Lower lobe of right lung (tissue), 2 donors: ENCODE data around the gene TOR2A. TPM values are rescaled to one million over a fixed set of nuclear protein-coding genes. Genes with fewer than 3 reads are reported as not detected.
A peak's percentile ranks its signal among the peaks of the same experiment; 100 is the strongest.

ENCODE experiments used
- ATAC-seq, 2 donors: fragments of 200-7000 bp; cut with Tn5 transposase; one replicate each; pipeline ENCODE4 v1.9.1; 2020 to 2022; ENCODE audit warnings: mild to moderate bottlenecking in 2 of 2, moderate library complexity in 2 of 2
- DNase-seq: peaks from one replicate; pipeline ENCODE4 v3.0.0-alpha.2; 2020
- H3K27ac ChIP-seq: fragments of 200-600 bp; one replicate; pipeline ENCODE4 v1.8.0; 2022
- H3K27me3 ChIP-seq: fragments of 200-600 bp; one replicate; pipeline ENCODE4 v1.8.0; 2022; ENCODE audit warnings: low read depth
- H3K36me3 ChIP-seq: fragments of 200-600 bp; one replicate; pipeline ENCODE4 v1.8.0; 2022; ENCODE audit warnings: mild to moderate bottlenecking
- H3K4me1 ChIP-seq: fragments of 200-600 bp; one replicate; pipeline ENCODE4 v1.8.0; 2022
- H3K4me3 ChIP-seq: fragments of 200-600 bp; one replicate; pipeline ENCODE4 v1.8.0; 2022; ENCODE audit warnings: mild to moderate bottlenecking
- H3K9me3 ChIP-seq: fragments of 200-600 bp; one replicate; pipeline ENCODE4 v1.8.0; 2022
- intact Hi-C: fragments of 100-400 bp; cut with DNase I; formaldehyde crosslinking; loops from one replicate; pipeline ENCODE4 v1.11.0; 2022
- total RNA-seq: library from RNA; stranded (reverse); fragmentation: NEBNext Ultra II Directional; extraction: Animal tissue kit (Norgen Biotek cat#: 25700); gene quantifications from one replicate; pipeline ENCODE4 v1.2.1, GENCODE V29; 2021
- TF ChIP-seq, protein P1 (sequence below): fragments of 200-600 bp; IDR thresholded peaks from one replicate; pipeline ENCODE4 v1.8.0; 2022; ENCODE audit warnings: antibody characterized with exemption, mild to moderate bottlenecking
- donor health status: DM: no; HTN: yes; CAD: no; lungs with severe emphysema.

TOR2A gene
- total RNA-seq, 1 donor from 2014 or later = 16.5 TPM

DNA sequence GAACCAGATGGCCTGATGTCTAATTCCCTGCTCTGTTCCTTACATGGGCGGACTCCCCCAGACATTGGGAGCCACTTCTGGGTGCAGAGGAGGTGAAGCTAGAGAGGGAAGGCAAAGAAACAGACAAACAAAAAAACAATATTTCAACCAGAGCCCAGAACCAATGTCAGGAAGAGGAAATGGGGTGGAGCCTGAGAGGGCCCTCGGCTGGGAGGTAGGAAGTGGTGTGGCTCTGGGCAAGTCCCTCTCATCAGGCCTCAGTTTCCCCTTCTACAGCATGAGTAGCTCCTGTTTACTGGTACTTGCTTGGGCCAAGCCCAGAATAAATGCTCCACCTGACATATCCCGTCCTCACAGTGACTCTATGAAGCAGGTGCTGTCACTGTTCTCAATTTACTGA, 32.3 kb upstream of the TOR2A start:
- DNase-seq (no peak), ATAC-seq (no peak)
- Histone ChIP-seq H3K9me3 (no peaks in the 10 kb centered on the region), H3K4me1 (peaks cover 87% of the 10 kb centered on the region), H3K27ac (peak overlapping the region; percentile 89), H3K36me3 (peaks cover 13% of the 10 kb centered on the region), H3K27me3 (no peaks in the 10 kb centered on the region), H3K4me3 (peak overlapping the region; percentile 68)
- TF ChIP-seq, protein P1, sequence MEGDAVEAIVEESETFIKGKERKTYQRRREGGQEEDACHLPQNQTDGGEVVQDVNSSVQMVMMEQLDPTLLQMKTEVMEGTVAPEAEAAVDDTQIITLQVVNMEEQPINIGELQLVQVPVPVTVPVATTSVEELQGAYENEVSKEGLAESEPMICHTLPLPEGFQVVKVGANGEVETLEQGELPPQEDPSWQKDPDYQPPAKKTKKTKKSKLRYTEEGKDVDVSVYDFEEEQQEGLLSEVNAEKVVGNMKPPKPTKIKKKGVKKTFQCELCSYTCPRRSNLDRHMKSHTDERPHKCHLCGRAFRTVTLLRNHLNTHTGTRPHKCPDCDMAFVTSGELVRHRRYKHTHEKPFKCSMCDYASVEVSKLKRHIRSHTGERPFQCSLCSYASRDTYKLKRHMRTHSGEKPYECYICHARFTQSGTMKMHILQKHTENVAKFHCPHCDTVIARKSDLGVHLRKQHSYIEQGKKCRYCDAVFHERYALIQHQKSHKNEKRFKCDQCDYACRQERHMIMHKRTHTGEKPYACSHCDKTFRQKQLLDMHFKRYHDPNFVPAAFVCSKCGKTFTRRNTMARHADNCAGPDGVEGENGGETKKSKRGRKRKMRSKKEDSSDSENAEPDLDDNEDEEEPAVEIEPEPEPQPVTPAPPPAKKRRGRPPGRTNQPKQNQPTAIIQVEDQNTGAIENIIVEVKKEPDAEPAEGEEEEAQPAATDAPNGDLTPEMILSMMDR = no peak
- intact Hi-C loops = no loop called here

DNA sequence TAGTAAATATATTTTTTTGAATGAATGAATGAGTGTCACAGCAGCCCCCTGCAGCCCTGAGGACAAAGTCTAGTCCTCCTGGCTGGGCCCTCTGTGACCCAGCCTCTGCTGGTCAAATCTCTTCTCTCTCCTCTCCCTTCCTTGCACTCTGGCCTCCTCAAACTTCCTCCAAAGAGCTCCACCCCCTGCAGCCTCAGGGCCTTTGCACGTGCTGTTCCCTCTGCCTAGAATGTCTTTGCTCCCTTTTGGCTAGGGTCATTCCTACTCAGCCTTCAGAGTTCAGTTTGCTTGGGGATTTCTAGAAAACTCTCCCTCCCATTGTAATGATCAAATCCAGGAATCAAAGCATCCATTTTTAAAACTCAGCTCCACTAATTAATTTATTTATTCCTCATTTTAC, 30.3 kb upstream of the TOR2A start:
- peak overlapping the region; percentile 89 for H3K27ac ChIP-seq
- no peaks in the 10 kb centered on the region for H3K27me3 ChIP-seq
- no peak overlapping the region for H3K4me3 ChIP-seq
- H3K4me1 ChIP-seq = peaks cover 78% of the 10 kb centered on the region
- no peak for DNase-seq
- TF ChIP-seq, protein P1 = no peak
- peaks cover 24% of the 10 kb centered on the region for H3K36me3 ChIP-seq
- intact Hi-C loops = no loop called here
- H3K9me3 ChIP-seq = no peaks in the 10 kb centered on the region
- ATAC-seq = no peak

DNA sequence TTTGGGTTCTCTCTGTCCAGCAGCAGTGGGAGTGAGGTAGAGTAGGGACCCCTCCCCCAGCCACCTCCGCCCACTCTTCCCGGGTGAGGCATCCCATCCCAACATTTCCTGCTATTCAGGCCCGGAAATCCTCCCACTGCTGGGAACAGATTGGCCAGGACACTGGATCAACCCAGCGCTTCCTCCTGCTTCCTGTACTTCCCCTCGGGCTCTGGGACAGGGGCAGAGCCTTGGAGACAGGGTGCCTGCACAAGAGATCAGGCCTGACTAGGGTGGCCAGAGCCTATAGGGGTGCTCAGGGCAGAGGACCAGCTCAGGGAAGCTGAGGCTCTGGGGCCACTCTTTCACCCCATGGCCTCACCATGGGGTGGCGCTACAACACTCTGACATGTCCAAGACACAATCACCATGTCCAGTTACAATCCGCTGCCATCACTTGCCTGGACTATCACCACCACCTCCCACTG, 28.9 kb upstream of the TOR2A start:
- Histone ChIP-seq H3K36me3 (peaks cover 31% of the 10 kb centered on the region), H3K27me3 (no peaks in the 10 kb centered on the region), H3K4me3 (no peak overlapping the region), H3K4me1 (peaks cover 66% of the 10 kb centered on the region), H3K27ac (peak overlapping the region; percentile 89), H3K9me3 (no peaks in the 10 kb centered on the region)
- intact Hi-C loops = no loop called here
- DNase-seq (peak; percentile 76), ATAC-seq (peak; percentile 69 to 77)
- TF ChIP-seq, protein P1 = peak; percentile 57

- H3K36me3 ChIP-seq = peaks cover 41% of the 10 kb centered on the region
- ATAC-seq (peak; percentile 66 to 72), DNase-seq (peak; percentile 70)
- no peaks in the 10 kb centered on the region for H3K27me3 ChIP-seq
- TF ChIP-seq, protein P1 = no peak
- peak overlapping the region; percentile 89 for H3K27ac ChIP-seq
- no peaks in the 10 kb centered on the region for H3K9me3 ChIP-seq
- H3K4me1 ChIP-seq = peaks cover 51% of the 10 kb centered on the region
- H3K4me3 ChIP-seq = peak overlapping the region; percentile 51
- intact Hi-C loops = no loop called here
These were observed 27.1 kb upstream of the TOR2A start for GRCh38 chr9:127762111-127762676.

DNA sequence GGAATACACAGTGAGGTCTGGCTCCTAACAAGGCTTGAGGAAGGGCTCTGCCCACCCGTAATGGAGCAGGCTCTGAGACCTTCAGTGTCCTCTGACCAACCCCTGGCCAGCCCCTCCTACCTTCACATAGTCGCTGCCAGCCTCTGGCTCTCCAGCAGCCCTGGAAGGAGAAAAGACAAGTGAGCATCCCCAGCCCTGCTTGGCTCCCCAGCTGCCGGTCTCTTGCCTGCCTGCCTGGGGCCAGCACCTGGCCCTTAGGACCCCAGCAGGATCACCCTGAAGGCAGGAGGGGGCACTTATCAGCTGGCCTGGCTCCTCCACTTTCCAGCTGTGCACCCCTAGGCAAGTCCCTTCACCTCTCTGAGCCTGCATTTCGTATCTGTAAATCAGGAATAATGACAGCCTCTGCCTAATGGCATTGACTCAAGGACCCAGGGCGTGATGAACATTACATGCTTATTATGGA, 26.4 kb upstream of the TOR2A start:
- intact Hi-C loops = no loop called here
- peak overlapping the region; percentile 51 for H3K4me3 ChIP-seq

More for the DNA sequence above, 26.4 kb upstream of the TOR2A start:
- TF ChIP-seq, protein P1 = no peak
- H3K27ac ChIP-seq = peak overlapping the region; percentile 89
- ATAC-seq (no peak), DNase-seq (no peak)
- H3K4me1 ChIP-seq = peaks cover 45% of the 10 kb centered on the region
- no peaks in the 10 kb centered on the region for H3K27me3 ChIP-seq
- H3K9me3 ChIP-seq = no peaks in the 10 kb centered on the region
- peaks cover 35% of the 10 kb centered on the region for H3K36me3 ChIP-seq
